WTC11 (cell line): ENCODE results near the gene KCNIP2. TPM values are rescaled to one million over a fixed set of nuclear protein-coding genes. Genes with fewer than 3 reads are reported as not detected.

Experiments used
- ATAC-seq: fragments of 200-7000 bp; cut with Tn5 transposase; 2 replicates; pipeline ENCODE4 v1.10.0; 2021; ENCODE audit warnings: mild to moderate bottlenecking, moderate library complexity
- CTCF ChIA-PET: fragments of 300-600 bp; sonication (Branson Sonifier 250); formaldehyde crosslinking; loops from one replicate; lab custom pipeline; 2021; ENCODE audit warnings: antibody characterized with exemption; lab: Charles Lee
- POLR2A ChIA-PET: fragments of 350-600 bp; sonication (Branson Sonifier 250); formaldehyde crosslinking; loops from one replicate; lab custom pipeline; 2021; ENCODE audit warnings: antibody characterized with exemption; lab: Charles Lee
- DNase-seq: peaks from one replicate; pipeline ENCODE4 v3.0.0; 2021; ENCODE audit warnings: low spot score
- H3K27ac Mint-ChIP-seq: 2 replicates; pipeline ENCODE4 v1.8.0; 2021; ENCODE audit warnings: mixed read lengths
- H3K27me3 Mint-ChIP-seq: 2 replicates; pipeline ENCODE4 v1.8.0; 2021; ENCODE audit warnings: low read depth, mild to moderate bottlenecking, moderate library complexity, mixed read lengths
- H3K36me3 Mint-ChIP-seq: 2 replicates; pipeline ENCODE4 v1.8.0; 2021; ENCODE audit warnings: mixed read lengths
- H3K4me1 Mint-ChIP-seq: 2 replicates; pipeline ENCODE4 v1.8.0; 2022; ENCODE audit warnings: mixed read lengths
- H3K4me3 Mint-ChIP-seq: 2 replicates; pipeline ENCODE4 v1.8.0; 2021; ENCODE audit warnings: mild to moderate bottlenecking, moderate library complexity, mixed read lengths
- H3K9me3 Mint-ChIP-seq: 2 replicates; pipeline ENCODE4 v1.8.0; 2021; ENCODE audit warnings: mixed read lengths
- ATF6 ChIP-seq: sonication (generic); formaldehyde crosslinking; IDR thresholded peaks from 2 replicates; pipeline ENCODE4 v1.8.1; 2023; ENCODE audit warnings: mild to moderate bottlenecking, missing genetic modification reagents
- CREB1 ChIP-seq: sonication (generic); formaldehyde crosslinking; IDR thresholded peaks from 2 replicates; pipeline ENCODE4 v1.8.0; 2023; ENCODE audit warnings: mild to moderate bottlenecking, missing genetic modification reagents
- CREM ChIP-seq: sonication (generic); formaldehyde crosslinking; IDR thresholded peaks from 2 replicates; pipeline ENCODE4 v1.8.1; 2022; ENCODE audit warnings: mild to moderate bottlenecking, missing genetic modification reagents, moderate library complexity
- E2F5 ChIP-seq: sonication (generic); formaldehyde crosslinking; IDR thresholded peaks from 2 replicates; pipeline ENCODE4 v1.8.1; 2022; ENCODE audit warnings: mild to moderate bottlenecking, moderate library complexity, missing genetic modification reagents
- ERG ChIP-seq: fragments of 250-450 bp; sonication (Bioruptor Pico); IDR thresholded peaks from 2 replicates; pipeline ENCODE4 v1.8.0; 2021; ENCODE audit warnings: mild to moderate bottlenecking
- ESRRA ChIP-seq: sonication (generic); formaldehyde crosslinking; IDR thresholded peaks from 2 replicates; pipeline ENCODE4 v1.8.1; 2022; ENCODE audit warnings: mild to moderate bottlenecking, missing genetic modification reagents, borderline replicate concordance
- ETV6 ChIP-seq: sonication (generic); formaldehyde crosslinking; IDR thresholded peaks from 2 replicates; pipeline ENCODE4 v1.8.1; 2022; ENCODE audit warnings: mild to moderate bottlenecking, missing genetic modification reagents
- FOXK1 ChIP-seq: sonication (generic); formaldehyde crosslinking; IDR thresholded peaks from 2 replicates; pipeline ENCODE4 v1.8.0; 2022; ENCODE audit warnings: mild to moderate bottlenecking, moderate library complexity, missing genetic modification reagents
- FOXP4 ChIP-seq: sonication (generic); formaldehyde crosslinking; IDR thresholded peaks from 2 replicates; pipeline ENCODE4 v1.8.0; 2022; ENCODE audit warnings: mild to moderate bottlenecking, missing genetic modification reagents
- HMGXB4 ChIP-seq: sonication (generic); formaldehyde crosslinking; IDR thresholded peaks from 2 replicates; pipeline ENCODE4 v1.8.1; 2023; ENCODE audit warnings: mild to moderate bottlenecking, moderate library complexity, missing genetic modification reagents
- MAX ChIP-seq: sonication (generic); formaldehyde crosslinking; IDR thresholded peaks from 2 replicates; pipeline ENCODE4 v1.8.0; 2022; ENCODE audit warnings: mild to moderate bottlenecking, missing genetic modification reagents
- NFATC4 ChIP-seq: fragments of 250-450 bp; sonication (Bioruptor Pico); IDR thresholded peaks from 2 replicates; pipeline ENCODE4 v1.9.0; 2021; ENCODE audit warnings: mild to moderate bottlenecking
- NR2C2 ChIP-seq: sonication (generic); formaldehyde crosslinking; IDR thresholded peaks from 2 replicates; pipeline ENCODE4 v1.8.0; 2022; ENCODE audit warnings: mild to moderate bottlenecking, missing genetic modification reagents
- PREB ChIP-seq: sonication (generic); formaldehyde crosslinking; IDR thresholded peaks from 2 replicates; pipeline ENCODE4 v1.8.1; 2022; ENCODE audit warnings: mild to moderate bottlenecking, missing genetic modification reagents, moderate library complexity, borderline replicate concordance
- PRRX2 ChIP-seq: fragments of 250-450 bp; sonication (Bioruptor Pico); IDR thresholded peaks from 2 replicates; pipeline ENCODE4 v1.8.0; 2021; ENCODE audit warnings: mild to moderate bottlenecking
- RORB ChIP-seq: fragments of 250-450 bp; sonication (Bioruptor Pico); IDR thresholded peaks from 2 replicates; pipeline ENCODE4 v1.9.0; 2021; ENCODE audit warnings: mild to moderate bottlenecking
- SP1 ChIP-seq: sonication (generic); formaldehyde crosslinking; conservative IDR thresholded peaks from 2 replicates; pipeline ENCODE4 v1.8.1; 2022; ENCODE audit warnings: missing genetic modification reagents
- USF1 ChIP-seq: sonication (generic); formaldehyde crosslinking; IDR thresholded peaks from 2 replicates; pipeline ENCODE4 v1.8.0; 2022; ENCODE audit warnings: mild to moderate bottlenecking, missing genetic modification reagents
- ZNF121 ChIP-seq: sonication (generic); formaldehyde crosslinking; IDR thresholded peaks from 2 replicates; pipeline ENCODE4 v1.8.0; 2023; ENCODE audit warnings: missing genetic modification reagents
- ZNF512 ChIP-seq: sonication (generic); formaldehyde crosslinking; IDR thresholded peaks from 2 replicates; pipeline ENCODE4 v1.8.1; 2022; ENCODE audit warnings: missing genetic modification reagents, borderline replicate concordance
- total RNA-seq: library from RNA; stranded (reverse); gene quantifications from 3 replicates; pipeline ENCODE4 v1.2.3, GENCODE V29; 2021

Gene KCNIP2
- total RNA-seq, 1 experiment from 2014 or later: 5.2 TPM

- H3K27ac Mint-ChIP-seq: peak overlapping the region; percentile 92
- ATAC-seq: no peak
- peaks cover 45% of the 10 kb centered on the region for H3K4me1 Mint-ChIP-seq
- POLR2A ChIA-PET: interaction anchor here (0.9 to 3.0 kb wide), 4 partner anchors 10 to 181 kb away, joined by 3 to 14 read pairs (median 4); partner anchors contain the start of gene OGA
- TF ChIP-seq ZNF121 (CRISPR knock-in tag): no peak
- no peak for TF ChIP-seq ETV6 (CRISPR knock-in tag)
- 0 out of 2 replicates have a peak, but pooled peaks have one; percentile 34 for TF ChIP-seq NFATC4 (CRISPR knock-in tag)
- no peak for TF ChIP-seq HMGXB4 (CRISPR knock-in tag)
- TF ChIP-seq NR2C2 (CRISPR knock-in tag): no peak
- TF ChIP-seq ERG: 0 out of 2 replicates have a peak, but pooled peaks have one; percentile 22
- TF ChIP-seq ZNF512 (CRISPR knock-in tag): no peak
- no peak for TF ChIP-seq ATF6 (CRISPR knock-in tag)
- TF ChIP-seq FOXP4 (CRISPR knock-in tag): no peak
- H3K4me3 Mint-ChIP-seq: peak overlapping the region; percentile 100
- no peaks in the 10 kb centered on the region for H3K9me3 Mint-ChIP-seq
- CTCF ChIA-PET: interaction anchor here (0.7 to 11.0 kb wide), 12 partner anchors 8 to 569 kb away, joined by 3 to 370 read pairs (median 6); partner anchors contain the start of genes KCNIP2 and OGA
- H3K36me3 Mint-ChIP-seq: peaks cover 20% of the 10 kb centered on the region
- H3K27me3 Mint-ChIP-seq: peaks cover 4% of the 10 kb centered on the region
- DNase-seq: no peak
These were observed 59.9 kb downstream of the KCNIP2 start for GRCh38 chr10:101783736-101784118.

GRCh38 chr10:101782811-101783735, 60.5 kb downstream of the KCNIP2 start, which contains the start of gene NPM3:
Gene NPM3 (minus strand): TSS chr10:101783446. CDS start chr10:101783390, 56 bp downstream.
- Mint-ChIP-seq H3K9me3 (no peaks in the 10 kb centered on the region), H3K27me3 (peaks cover 11% of the 10 kb centered on the region), H3K36me3 (peaks cover 20% of the 10 kb centered on the region), H3K4me3 (peak within 1 kb of the TSS; percentile 100), H3K27ac (peak within 1 kb of the TSS; percentile 92), H3K4me1 (peaks cover 47% of the 10 kb centered on the region)
- peak; percentile 93 for DNase-seq
- peak; percentile 40 for ATAC-seq
- CTCF ChIA-PET: interaction anchor here (0.6 to 11.0 kb wide), 19 partner anchors 9 to 742 kb away, joined by 3 to 370 read pairs (median 6); partner anchors contain the start of genes KCNIP2 and OGA
- POLR2A ChIA-PET: interaction anchor here (0.9 to 3.0 kb wide), 4 partner anchors 10 to 180 kb away, joined by 3 to 14 read pairs (median 4); partner anchors contain the start of gene OGA
- 0 out of 2 replicates have a peak, but pooled peaks have one; percentile 65 for TF ChIP-seq PRRX2 (CRISPR knock-in tag)
- TF ChIP-seq E2F5: 0 out of 2 replicates have a peak, but pooled peaks have one; percentile 28
- no peak for TF ChIP-seq ESRRA (CRISPR knock-in tag)
- peak; percentile 76; the same call in 1 of the 2 replicates for TF ChIP-seq CREM (CRISPR knock-in tag)
- 0 out of 2 replicates have a peak, but pooled peaks have one; percentile 25 for TF ChIP-seq USF1
- TF ChIP-seq SP1 (CRISPR knock-in tag): peak; percentile 99
- TF ChIP-seq CREB1 (CRISPR knock-in tag): peak; percentile 83; the same call in 1 of the 2 replicates
- TF ChIP-seq FOXK1 (CRISPR knock-in tag): peak; percentile 72
- peak; percentile 50; the same call in 1 of the 2 replicates for TF ChIP-seq MAX (CRISPR knock-in tag)
- TF ChIP-seq PREB (CRISPR knock-in tag): no peak
- TF ChIP-seq RORB (CRISPR knock-in tag): peak; percentile 25; the same call in 1 of the 2 replicates
